Body of pancreas (tissue), 4 donors: ENCODE results near the gene KIAA1671.

ENCODE experiments used
- CTCF ChIP-seq, 7 experiments: fragments of 450-650 bp in 4 of 7; fragments of 200-600 bp in 3 of 7; sonication (generic) in 3 of 7; IDR thresholded peaks; one replicate each; pipeline ENCODE4 v1.5.1; 2016 to 2019; ENCODE audit warnings: antibody characterized with exemption in 7 of 7
- POLR2A ChIP-seq, 3 donors: fragments of 450-650 bp; IDR thresholded peaks; one replicate each; pipeline ENCODE4 v1.6.1; 2016; ENCODE audit warnings: antibody characterized with exemption in 3 of 3, mild to moderate bottlenecking in 2 of 3

GRCh38 chr22:25162561-25162960 lies 210.0 kb downstream of the KIAA1671 start:
- no peak for TF ChIP-seq CTCF (IDR thresholded peaks at IDR 0.05)
- no peak for TF ChIP-seq POLR2A (IDR thresholded peaks at IDR 0.05)
